ENCODE data around the gene GPC3.

The GPC3 gene

DNA sequence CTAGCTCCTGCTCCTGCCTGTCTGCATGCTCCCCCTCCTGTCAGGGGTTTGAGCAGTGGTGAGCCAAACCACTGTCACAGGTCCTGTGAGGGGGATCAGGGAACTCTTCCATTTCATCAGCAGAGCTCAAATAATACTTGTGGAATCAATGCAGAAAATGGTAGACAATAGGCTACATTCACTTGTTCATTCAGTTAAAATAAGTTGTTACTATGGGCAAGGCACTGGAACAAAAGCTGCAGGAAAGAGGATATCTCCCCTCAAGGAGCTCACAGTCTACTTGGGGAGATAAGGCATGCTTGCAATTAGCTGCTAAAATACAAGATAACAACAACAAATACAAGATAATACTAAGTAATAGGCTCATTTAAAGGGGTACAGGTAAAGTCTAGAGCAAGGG is 117.1 kb downstream of the GPC3 start:
- Histone ChIP-seq H3K4me1 (ENCODE audit: control insufficient read depth, insufficient read depth, low read length) (no peaks in the 10 kb centered on the region), H3K27me3 (ENCODE audit: control insufficient read depth, insufficient read depth, low read length) (no peaks in the 10 kb centered on the region), H3K9ac (ENCODE audit: low read length) (no peak overlapping the region), H3K36me3 (ENCODE audit: control insufficient read depth, insufficient read depth, low read length) (no peaks in the 10 kb centered on the region), H3K9me3 (ENCODE audit: control insufficient read depth, low read length) (no peaks in the 10 kb centered on the region), H3K4me3 (ENCODE audit: low read length) (no peak overlapping the region)

DNA sequence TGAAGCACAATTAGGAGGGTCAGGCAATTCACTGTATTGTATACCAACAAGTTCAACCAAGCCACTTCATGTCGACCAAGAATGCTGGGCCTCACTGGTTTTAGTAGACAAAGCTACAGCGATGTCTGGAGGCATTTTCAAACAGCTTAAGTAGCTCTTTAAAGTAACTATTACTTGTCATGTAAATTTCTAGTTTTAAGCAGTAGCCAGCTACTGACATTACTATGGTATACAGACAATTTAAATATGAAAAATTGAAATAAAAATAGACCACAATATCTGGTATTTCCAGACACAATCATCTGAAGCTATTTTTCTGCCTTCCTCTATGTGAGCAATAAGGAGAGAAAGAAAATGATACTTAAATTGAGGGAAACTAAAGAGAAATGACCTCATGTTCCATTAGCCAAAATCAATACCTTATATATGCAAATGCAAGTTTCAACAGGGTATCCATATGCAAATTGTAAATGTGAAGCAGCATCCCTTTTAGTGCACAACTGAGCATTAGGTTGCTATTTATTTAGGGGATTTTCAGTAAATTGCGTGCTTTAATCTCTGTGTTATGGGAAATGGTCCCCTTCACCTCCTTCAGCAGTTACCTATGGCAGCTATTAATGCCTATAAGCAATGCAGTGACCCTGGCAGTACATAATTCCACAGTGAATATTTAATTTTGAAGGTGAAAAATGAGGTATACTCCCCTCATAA is 119.5 kb downstream of the GPC3 start:
- Histone ChIP-seq H3K4me3 (ENCODE audit: low read length) (no peak overlapping the region), H3K27me3 (ENCODE audit: control insufficient read depth, insufficient read depth, low read length) (no peaks in the 10 kb centered on the region), H3K36me3 (ENCODE audit: control insufficient read depth, insufficient read depth, low read length) (no peaks in the 10 kb centered on the region), H3K4me1 (ENCODE audit: control insufficient read depth, insufficient read depth, low read length) (no peaks in the 10 kb centered on the region), H3K9ac (ENCODE audit: low read length) (no peak overlapping the region), H3K9me3 (ENCODE audit: control insufficient read depth, low read length) (no peaks in the 10 kb centered on the region)

DNA sequence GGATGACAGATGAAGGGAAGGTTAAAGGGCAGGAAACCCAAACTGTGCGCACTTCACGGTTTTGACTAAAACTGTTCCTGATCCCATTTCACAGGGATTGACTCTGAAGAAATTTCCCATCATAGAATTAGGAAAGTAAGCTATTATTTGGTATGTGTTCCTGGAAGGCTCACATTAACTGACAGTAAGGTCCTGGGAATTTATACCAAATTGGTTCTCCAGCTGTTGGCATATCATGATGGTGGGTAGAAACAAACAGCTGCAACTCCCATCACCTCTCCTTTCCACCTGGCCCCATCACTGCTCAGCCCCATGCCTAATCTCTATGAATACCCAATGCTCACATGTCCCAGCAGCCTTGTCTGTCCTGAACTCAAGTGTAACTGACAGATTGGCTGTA is 121.2 kb downstream of the GPC3 start:
- Histone ChIP-seq H3K4me1 (ENCODE audit: control insufficient read depth, insufficient read depth, low read length) (no peaks in the 10 kb centered on the region), H3K36me3 (ENCODE audit: control insufficient read depth, insufficient read depth, low read length) (no peaks in the 10 kb centered on the region), H3K27me3 (ENCODE audit: control insufficient read depth, insufficient read depth, low read length) (no peaks in the 10 kb centered on the region), H3K9me3 (ENCODE audit: control insufficient read depth, low read length) (no peaks in the 10 kb centered on the region), H3K4me3 (ENCODE audit: low read length) (no peak overlapping the region), H3K9ac (ENCODE audit: low read length) (no peak overlapping the region)

DNA sequence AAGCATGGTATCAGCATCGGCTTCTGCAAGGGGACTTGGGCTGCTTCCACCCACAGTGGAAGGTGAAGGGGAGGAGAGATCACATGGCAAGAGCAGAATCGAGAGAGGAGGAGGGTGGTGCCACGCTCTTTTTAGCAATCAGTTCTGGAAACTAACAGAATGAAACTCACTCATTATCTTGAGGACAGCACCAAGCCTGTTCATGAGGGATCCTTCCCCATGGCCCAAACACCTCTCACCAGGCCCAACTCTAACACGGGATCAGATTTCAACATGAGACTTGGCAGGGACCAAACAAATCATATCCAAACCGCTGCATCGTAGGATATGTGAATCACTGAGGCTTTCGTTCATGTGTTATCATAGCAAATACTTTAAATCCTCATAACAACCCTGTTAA is 125.5 kb downstream of the GPC3 start:
- H3K4me3 ChIP-seq (ENCODE audit: low read length) = no peak overlapping the region
- H3K36me3 ChIP-seq (ENCODE audit: control insufficient read depth, insufficient read depth, low read length) = no peaks in the 10 kb centered on the region
- H3K9ac ChIP-seq (ENCODE audit: low read length) = no peak overlapping the region
- no peaks in the 10 kb centered on the region for H3K9me3 ChIP-seq (ENCODE audit: control insufficient read depth, low read length)
- no peaks in the 10 kb centered on the region for H3K27me3 ChIP-seq (ENCODE audit: control insufficient read depth, insufficient read depth, low read length)
- H3K4me1 ChIP-seq (ENCODE audit: control insufficient read depth, insufficient read depth, low read length) = no peaks in the 10 kb centered on the region

DNA sequence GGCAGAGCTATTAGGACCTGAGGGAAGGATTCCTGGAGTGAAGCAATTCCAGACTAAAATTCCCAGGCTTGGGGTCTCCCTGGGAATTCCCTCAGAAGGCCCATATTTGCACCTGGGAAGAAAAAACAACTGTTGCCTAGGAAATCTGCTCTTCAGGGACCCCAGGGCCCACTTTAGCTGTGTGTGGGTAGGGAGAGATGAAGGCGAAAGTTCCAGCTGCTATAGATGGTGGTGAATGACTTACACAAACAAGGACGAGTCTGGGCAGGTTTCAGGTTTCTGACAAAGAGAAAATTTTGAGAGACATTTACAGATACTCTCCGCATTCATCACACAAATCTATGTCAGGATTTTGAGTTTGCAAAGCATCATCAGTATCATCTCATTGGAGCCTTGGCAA is 126.1 kb downstream of the GPC3 start:
- no peaks in the 10 kb centered on the region for H3K9me3 ChIP-seq (ENCODE audit: control insufficient read depth, low read length)
- H3K4me1 ChIP-seq (ENCODE audit: control insufficient read depth, insufficient read depth, low read length) = no peaks in the 10 kb centered on the region
- H3K27me3 ChIP-seq (ENCODE audit: control insufficient read depth, insufficient read depth, low read length) = no peaks in the 10 kb centered on the region
- no peaks in the 10 kb centered on the region for H3K36me3 ChIP-seq (ENCODE audit: control insufficient read depth, insufficient read depth, low read length)
- H3K4me3 ChIP-seq (ENCODE audit: low read length) = no peak overlapping the region
- no peak overlapping the region for H3K9ac ChIP-seq (ENCODE audit: low read length)

DNA sequence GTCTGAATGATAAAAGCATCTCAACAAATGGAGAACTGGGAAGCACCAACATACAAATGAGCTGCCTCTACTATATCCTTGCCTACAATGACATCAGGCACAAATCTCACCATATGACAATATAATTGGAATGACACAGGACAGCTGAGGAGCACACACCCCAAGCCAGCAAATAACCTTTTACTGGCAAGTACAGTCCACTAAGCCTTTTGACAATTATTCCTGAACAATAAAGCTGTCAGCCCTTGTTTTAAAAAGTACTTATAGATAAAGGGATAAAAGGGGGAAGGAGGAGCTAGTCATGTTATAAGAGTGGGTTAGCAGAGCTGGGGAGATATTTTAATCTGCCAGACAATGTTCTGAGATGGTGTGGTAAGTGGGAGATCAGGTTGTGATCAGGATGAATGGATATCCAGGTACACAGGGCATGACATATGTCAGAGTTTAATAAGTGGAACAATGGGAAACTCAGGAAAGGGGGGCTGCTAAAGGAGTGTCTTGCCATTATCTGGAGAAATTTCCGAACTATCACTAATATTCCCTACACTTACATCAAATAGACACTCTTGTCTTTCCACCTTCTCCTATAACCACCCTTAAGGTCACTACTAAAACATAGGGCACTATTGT is 127.6 kb downstream of the GPC3 start:
- Histone ChIP-seq H3K4me3 (ENCODE audit: low read length) (no peak overlapping the region), H3K27me3 (ENCODE audit: control insufficient read depth, insufficient read depth, low read length) (no peaks in the 10 kb centered on the region), H3K36me3 (ENCODE audit: control insufficient read depth, insufficient read depth, low read length) (no peaks in the 10 kb centered on the region), H3K4me1 (ENCODE audit: control insufficient read depth, insufficient read depth, low read length) (no peaks in the 10 kb centered on the region), H3K9me3 (ENCODE audit: control insufficient read depth, low read length) (no peaks in the 10 kb centered on the region), H3K9ac (ENCODE audit: low read length) (no peak overlapping the region)

DNA sequence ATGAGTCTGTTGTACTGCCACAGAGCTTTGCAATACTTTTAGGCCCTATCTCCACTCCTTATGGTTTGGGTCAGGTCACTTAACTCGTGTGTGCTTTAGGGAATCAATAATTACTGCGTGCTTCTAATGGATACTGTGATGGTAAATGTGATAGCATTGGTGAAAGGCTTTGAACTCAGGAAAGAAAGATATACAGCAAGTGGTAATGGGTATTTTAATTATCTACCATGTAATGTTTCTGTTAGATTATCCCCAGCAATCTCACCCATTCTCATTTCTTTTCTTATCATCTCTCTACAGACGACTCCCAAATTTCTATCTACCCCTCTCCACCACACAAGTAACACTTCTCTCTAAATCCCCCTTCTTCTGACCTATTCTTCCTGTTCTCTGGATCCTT is 128.6 kb downstream of the GPC3 start:
- Histone ChIP-seq H3K9me3 (ENCODE audit: control insufficient read depth, low read length) (no peaks in the 10 kb centered on the region), H3K4me3 (ENCODE audit: low read length) (no peak overlapping the region), H3K9ac (ENCODE audit: low read length) (no peak overlapping the region), H3K36me3 (ENCODE audit: control insufficient read depth, insufficient read depth, low read length) (no peaks in the 10 kb centered on the region), H3K4me1 (ENCODE audit: control insufficient read depth, insufficient read depth, low read length) (no peaks in the 10 kb centered on the region), H3K27me3 (ENCODE audit: control insufficient read depth, insufficient read depth, low read length) (no peaks in the 10 kb centered on the region)

DNA sequence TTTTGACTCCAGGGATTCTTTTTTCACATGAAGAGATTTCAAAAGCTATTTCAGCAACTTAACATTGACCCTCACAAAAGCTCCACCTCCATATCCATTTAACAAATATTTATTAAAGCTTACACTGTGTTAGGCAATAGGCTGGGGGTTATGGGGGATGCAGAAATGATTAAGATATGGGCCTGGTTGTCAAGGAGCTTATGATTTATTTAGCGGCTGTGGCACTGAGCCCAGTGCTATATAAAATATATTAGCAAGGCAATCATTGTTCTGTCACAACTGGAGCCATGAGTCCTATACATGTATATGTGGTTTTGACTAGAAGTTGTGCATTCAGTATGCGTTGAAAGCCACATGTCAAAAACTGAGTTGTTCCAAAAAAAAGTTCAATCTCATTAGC is 131.1 kb downstream of the GPC3 start:
- no peaks in the 10 kb centered on the region for H3K9me3 ChIP-seq (ENCODE audit: control insufficient read depth, low read length)
- H3K4me3 ChIP-seq (ENCODE audit: low read length) = no peak overlapping the region
- no peaks in the 10 kb centered on the region for H3K36me3 ChIP-seq (ENCODE audit: control insufficient read depth, insufficient read depth, low read length)
- no peak overlapping the region for H3K9ac ChIP-seq (ENCODE audit: low read length)
- no peaks in the 10 kb centered on the region for H3K27me3 ChIP-seq (ENCODE audit: control insufficient read depth, insufficient read depth, low read length)
- H3K4me1 ChIP-seq (ENCODE audit: control insufficient read depth, insufficient read depth, low read length) = no peaks in the 10 kb centered on the region

DNA sequence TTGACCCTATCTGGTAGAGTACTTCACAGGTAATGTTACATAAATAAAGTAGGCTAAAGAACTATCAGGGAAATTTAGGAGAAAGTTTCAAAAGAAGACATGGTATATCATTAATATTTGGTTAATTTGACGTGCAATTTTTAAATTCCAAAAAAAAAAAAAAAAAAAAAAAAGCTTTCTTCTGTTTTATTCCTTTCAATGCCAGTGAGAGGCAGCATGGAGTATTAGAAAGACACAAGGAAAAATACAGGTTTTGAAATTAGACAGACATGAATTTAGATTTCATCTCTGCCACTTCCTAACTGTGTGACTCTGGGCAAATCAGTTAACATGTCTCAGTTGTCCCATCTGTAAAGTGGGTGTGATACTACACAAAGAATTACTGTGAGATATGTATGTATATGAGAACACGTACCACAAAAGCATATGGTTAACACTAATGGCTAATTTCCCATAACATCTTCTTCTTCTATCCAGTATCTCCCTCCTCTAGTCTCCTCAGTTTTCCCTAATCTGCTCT is 132.5 kb downstream of the GPC3 start:
- H3K36me3 ChIP-seq (ENCODE audit: control insufficient read depth, insufficient read depth, low read length) = no peaks in the 10 kb centered on the region
- no peaks in the 10 kb centered on the region for H3K27me3 ChIP-seq (ENCODE audit: control insufficient read depth, insufficient read depth, low read length)
- no peaks in the 10 kb centered on the region for H3K9me3 ChIP-seq (ENCODE audit: control insufficient read depth, low read length)
- no peak overlapping the region for H3K4me3 ChIP-seq (ENCODE audit: low read length)
- H3K9ac ChIP-seq (ENCODE audit: low read length) = no peak overlapping the region
- no peaks in the 10 kb centered on the region for H3K4me1 ChIP-seq (ENCODE audit: control insufficient read depth, insufficient read depth, low read length)

DNA sequence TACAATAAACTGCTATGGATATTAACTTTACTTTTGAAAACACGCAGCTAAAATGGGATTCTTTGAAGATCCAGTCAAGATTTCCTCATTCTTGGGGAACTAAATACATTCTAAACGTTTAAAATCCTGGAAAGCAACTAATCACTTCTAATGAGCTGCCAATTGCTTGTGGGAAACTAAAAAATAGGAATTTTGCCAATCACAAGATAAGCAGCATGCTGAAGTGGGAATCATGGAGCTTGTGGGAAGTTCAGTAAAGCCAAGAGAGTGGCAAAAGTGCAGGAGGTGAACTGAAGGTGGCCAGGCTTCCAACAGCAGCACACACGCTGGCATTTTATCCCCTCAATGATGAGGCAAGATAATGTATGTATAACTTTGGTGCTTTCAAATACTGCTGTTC is 133.0 kb downstream of the GPC3 start:
- H3K9ac ChIP-seq (ENCODE audit: low read length) = no peak overlapping the region
- no peaks in the 10 kb centered on the region for H3K36me3 ChIP-seq (ENCODE audit: control insufficient read depth, insufficient read depth, low read length)
- no peaks in the 10 kb centered on the region for H3K27me3 ChIP-seq (ENCODE audit: control insufficient read depth, insufficient read depth, low read length)
- H3K4me3 ChIP-seq (ENCODE audit: low read length) = no peak overlapping the region
- H3K4me1 ChIP-seq (ENCODE audit: control insufficient read depth, insufficient read depth, low read length) = no peaks in the 10 kb centered on the region
- H3K9me3 ChIP-seq (ENCODE audit: control insufficient read depth, low read length) = no peaks in the 10 kb centered on the region

DNA sequence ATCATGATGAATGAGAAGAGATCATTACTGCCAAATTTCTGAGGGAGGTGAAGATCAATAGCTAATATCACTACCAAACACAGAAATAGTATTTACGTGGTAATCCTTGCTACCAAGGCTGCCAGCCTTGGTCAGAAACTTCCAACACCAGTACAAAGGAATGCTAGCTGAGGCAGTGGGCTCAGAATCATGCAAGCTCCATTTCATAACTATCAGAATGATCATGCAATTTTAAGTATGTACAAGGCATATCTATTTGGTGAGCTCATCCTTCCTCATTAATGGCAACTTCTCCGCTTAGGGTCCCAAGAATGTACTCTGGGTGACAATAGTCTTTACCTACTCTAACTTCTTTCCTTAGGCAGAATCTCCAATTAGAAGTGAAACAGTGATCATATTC is 135.0 kb downstream of the GPC3 start:
- no peaks in the 10 kb centered on the region for H3K4me1 ChIP-seq (ENCODE audit: control insufficient read depth, insufficient read depth, low read length)
- no peaks in the 10 kb centered on the region for H3K9me3 ChIP-seq (ENCODE audit: control insufficient read depth, low read length)
- no peaks in the 10 kb centered on the region for H3K27me3 ChIP-seq (ENCODE audit: control insufficient read depth, insufficient read depth, low read length)

DNA sequence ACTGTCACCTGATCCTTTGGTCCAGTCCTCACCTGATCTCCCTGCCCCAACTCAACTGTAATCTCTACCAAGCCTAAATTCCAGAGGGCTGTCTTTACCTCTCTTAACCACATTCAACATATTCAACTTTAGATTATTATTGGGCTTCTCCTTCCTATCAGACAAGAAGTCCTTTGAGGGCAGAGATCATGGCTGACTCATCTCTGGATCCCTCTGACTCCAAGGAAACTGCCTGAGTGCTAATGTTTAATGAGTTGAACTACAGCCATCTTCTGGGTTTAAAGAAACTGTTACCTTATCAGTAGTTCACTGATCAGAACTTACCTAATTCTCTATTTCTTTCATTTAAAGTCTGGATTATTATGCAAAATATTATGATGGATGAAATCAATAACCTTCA is 135.7 kb downstream of the GPC3 start:
- H3K9me3 ChIP-seq (ENCODE audit: control insufficient read depth, low read length) = no peaks in the 10 kb centered on the region
- H3K4me1 ChIP-seq (ENCODE audit: control insufficient read depth, insufficient read depth, low read length) = no peaks in the 10 kb centered on the region
- H3K9ac ChIP-seq (ENCODE audit: low read length) = no peak overlapping the region
- no peaks in the 10 kb centered on the region for H3K36me3 ChIP-seq (ENCODE audit: control insufficient read depth, insufficient read depth, low read length)
- H3K27me3 ChIP-seq (ENCODE audit: control insufficient read depth, insufficient read depth, low read length) = no peaks in the 10 kb centered on the region
- H3K4me3 ChIP-seq (ENCODE audit: low read length) = no peak overlapping the region

More for the DNA sequence above, 135.0 kb downstream of the GPC3 start:
- H3K4me3 ChIP-seq (ENCODE audit: low read length) = no peak overlapping the region
- no peak overlapping the region for H3K9ac ChIP-seq (ENCODE audit: low read length)
- no peaks in the 10 kb centered on the region for H3K36me3 ChIP-seq (ENCODE audit: control insufficient read depth, insufficient read depth, low read length)

All from mucosa of stomach (tissue), 1 donor.